Vagina (tissue), 2 donors: ENCODE data around the gene VMP1.

Experiments used
- CTCF ChIP-seq, 3 experiments: fragments of 450-650 bp in 2 of 3; fragments of 200-600 bp in 1 of 3; sonication (generic) in 1 of 3; IDR thresholded peaks; one replicate each; pipeline ENCODE4 v1.5.1; 2017 to 2019; ENCODE audit warnings: antibody characterized with exemption in 3 of 3, mild to moderate bottlenecking in 2 of 3, moderate library complexity in 2 of 3
- POLR2A ChIP-seq, 2 donors: fragments of 450-650 bp; IDR thresholded peaks; one replicate each; pipeline ENCODE4 v1.6.1; 2017; ENCODE audit warnings: antibody characterized with exemption in 2 of 2, mild to moderate bottlenecking in 2 of 2, moderate library complexity in 2 of 2

GRCh38 chr17:59890720-59891119, 183.3 kb downstream of the VMP1 start:
- no peak for TF ChIP-seq CTCF (IDR thresholded peaks at IDR 0.05)
- no peak for TF ChIP-seq POLR2A (IDR thresholded peaks at IDR 0.05)
